MM.1S (cell line): ENCODE data around the gene CLMN.

Experiments used
- CTCF ChIP-seq: fragments of 300-600 bp; sonication (generic); IDR thresholded peaks from 2 replicates; pipeline ENCODE4 v1.5.1; 2016; ENCODE audit warnings: antibody characterized with exemption, low read length, mixed read lengths
- EZH2 ChIP-seq: fragments of 300-600 bp; sonication (generic); optimal IDR thresholded peaks from 2 replicates; pipeline ENCODE3; 2017; ENCODE audit warnings: low read depth, mild to moderate bottlenecking, antibody characterized with exemption, low read length, mixed read lengths

GRCh38 chr14:95218006-95218405, 101.7 kb downstream of the CLMN start:
- TF ChIP-seq EZH2 (no peak), CTCF (no peak)
